Mesendoderm (in vitro differentiated cells): ENCODE data around the gene IL12B.

Experiments
- DNase-seq: peaks from one replicate; pipeline ENCODE4 v3.0.0; 2013
- H2AK5ac ChIP-seq: 2 replicates; pipeline ENCODE4 v1.6.1; 2013; ENCODE audit warnings: low read length, inconsistent platforms
- H2BK120ac ChIP-seq: 2 replicates; pipeline ENCODE4 v1.6.1; 2013; ENCODE audit warnings: low read depth, mild to moderate bottlenecking, low read length, moderate library complexity, mixed read lengths
- H2BK15ac ChIP-seq: replicated peaks from 2 replicates; pipeline ENCODE4 v1.6.1; 2013; ENCODE audit warnings: low read depth, mild to moderate bottlenecking, moderate library complexity
- H2BK5ac ChIP-seq: 2 replicates; pipeline ENCODE4 v1.6.1; 2013; ENCODE audit warnings: low read length, inconsistent platforms
- H3K18ac ChIP-seq: 2 replicates; pipeline ENCODE4 v1.6.1; 2013; ENCODE audit warnings: mild to moderate bottlenecking, low read length, mixed read lengths
- H3K23ac ChIP-seq: one replicate; pipeline ENCODE4 v1.6.1; 2013; ENCODE audit warnings: low read length
- H3K27ac ChIP-seq: 2 replicates; pipeline ENCODE4 v1.5.1; 2013; ENCODE audit warnings: low read depth, mild to moderate bottlenecking, inconsistent platforms, low read length, moderate library complexity
- H3K27me3 ChIP-seq: 2 replicates; pipeline ENCODE4 v1.6.1; 2013; ENCODE audit warnings: low read length, control low read depth, mild to moderate bottlenecking, inconsistent platforms; ENCODE audit not compliant: insufficient read depth, poor library complexity
- H3K36me3 ChIP-seq: 2 replicates; pipeline ENCODE4 v1.6.1; 2013; ENCODE audit warnings: low read length, inconsistent platforms; ENCODE audit not compliant: control insufficient read depth, insufficient read depth
- H3K4ac ChIP-seq: one replicate; pipeline ENCODE4 v1.6.1; 2013; ENCODE audit warnings: low read depth, mild to moderate bottlenecking, low read length, moderate library complexity
- H3K4me1 ChIP-seq: 2 replicates; pipeline ENCODE4 v1.6.1; 2013; ENCODE audit warnings: low read depth, low read length, inconsistent platforms; ENCODE audit not compliant: control insufficient read depth
- H3K4me2 ChIP-seq: 2 replicates; pipeline ENCODE4 v1.6.1; 2013; ENCODE audit warnings: low read length
- H3K4me3 ChIP-seq: 2 replicates; pipeline ENCODE4 v1.5.1; 2013; ENCODE audit warnings: mild to moderate bottlenecking, low read length
- H3K56ac ChIP-seq: one replicate; pipeline ENCODE4 v1.6.1; 2013; ENCODE audit warnings: low read length
- H3K79me1 ChIP-seq: 2 replicates; pipeline ENCODE4 v1.6.1; 2013; ENCODE audit warnings: low read length, inconsistent platforms
- H3K79me2 ChIP-seq: 2 replicates; pipeline ENCODE4 v1.6.1; 2013; ENCODE audit warnings: mild to moderate bottlenecking, low read length; ENCODE audit not compliant: control insufficient read depth, insufficient read depth
- H3K9ac ChIP-seq: 2 replicates; pipeline ENCODE4 v1.6.1; 2013; ENCODE audit warnings: low read length, inconsistent platforms
- H4K5ac ChIP-seq: one replicate; pipeline ENCODE4 v1.6.1; 2013; ENCODE audit warnings: low read length
- H4K8ac ChIP-seq: one replicate; pipeline ENCODE4 v1.6.1; 2013; ENCODE audit warnings: low read depth, mild to moderate bottlenecking, control low read depth, low read length, moderate library complexity
- WGBS: extraction: QIAGEN DNeasy Blood & Tissue Kit; methylation state at CpG from one replicate; pipeline ENCODE4 v1.1.7; 2013; ENCODE audit warnings: low lambda C conversion rate, missing lambda C conversion rate; ENCODE audit not compliant: insufficient coverage; ENCODE audit errors: extremely low coverage; 5-methylcytosine and 5-hydroxymethylcytosine counted together

Gene IL12B

GRCh38 chr5:159319363-159319762, 10.9 kb downstream of the IL12B start:
- no peaks in the 10 kb centered on the region for H3K79me1 ChIP-seq
- no peak overlapping the region for H3K18ac ChIP-seq
- H4K5ac ChIP-seq: no peak overlapping the region
- no peak overlapping the region for H3K4me3 ChIP-seq
- H3K27ac ChIP-seq: no peak overlapping the region
- no peak overlapping the region for H3K56ac ChIP-seq
- H2BK15ac ChIP-seq: no peak overlapping the region
- no peak overlapping the region for H2AK5ac ChIP-seq
- no peak overlapping the region for H2BK5ac ChIP-seq
- no peaks in the 10 kb centered on the region for H3K4me1 ChIP-seq
- H3K4ac ChIP-seq: no peak overlapping the region
- H3K36me3 ChIP-seq: no peaks in the 10 kb centered on the region
- WGBS: no CpG with 5 or more reads among the region's 3 CpGs
- no peak overlapping the region for H2BK120ac ChIP-seq
- H3K79me2 ChIP-seq: no peaks in the 10 kb centered on the region
- H3K27me3 ChIP-seq: no peaks in the 10 kb centered on the region
- H3K9ac ChIP-seq: no peak overlapping the region
- no peak overlapping the region for H3K23ac ChIP-seq
- H3K4me2 ChIP-seq: no peak overlapping the region
- H4K8ac ChIP-seq: no peak overlapping the region
- no peak for DNase-seq

DNA sequence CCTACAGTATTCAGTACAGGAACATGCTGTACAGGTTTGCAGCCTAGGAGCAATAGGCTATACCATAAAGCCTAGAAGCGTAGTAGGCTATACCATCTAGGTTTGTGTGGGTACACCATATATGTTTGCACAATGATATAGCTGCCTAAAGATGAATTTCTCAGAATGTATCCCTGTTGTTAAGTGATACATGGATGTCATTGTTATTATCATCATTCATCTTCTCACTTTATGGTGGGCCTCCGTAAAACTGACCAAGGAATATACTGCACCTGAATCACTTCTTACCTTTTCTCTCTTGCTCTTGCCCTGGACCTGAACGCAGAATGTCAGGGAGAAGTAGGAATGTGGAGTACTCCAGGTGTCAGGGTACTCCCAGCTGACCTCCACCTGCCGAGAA, 11.8 kb downstream of the IL12B start:
- Histone ChIP-seq H3K4ac (no peak overlapping the region), H3K27ac (no peak overlapping the region), H2AK5ac (no peak overlapping the region), H3K79me2 (no peaks in the 10 kb centered on the region), H3K27me3 (no peaks in the 10 kb centered on the region), H4K5ac (no peak overlapping the region), H2BK120ac (no peak overlapping the region), H3K18ac (no peak overlapping the region), H3K4me3 (no peak overlapping the region), H3K56ac (no peak overlapping the region), H4K8ac (no peak overlapping the region), H2BK15ac (no peak overlapping the region), H3K4me2 (no peak overlapping the region), H3K79me1 (no peaks in the 10 kb centered on the region), H3K9ac (no peak overlapping the region), H3K4me1 (no peaks in the 10 kb centered on the region), H3K36me3 (no peaks in the 10 kb centered on the region), H2BK5ac (no peak overlapping the region), H3K23ac (no peak overlapping the region)
- DNase-seq: no peak
- no CpG with 5 or more reads among the region's 4 CpGs for WGBS

GRCh38 chr5:159317849-159318248, 12.4 kb downstream of the IL12B start:
- no peaks in the 10 kb centered on the region for H3K4me1 ChIP-seq
- H3K9ac ChIP-seq: no peak overlapping the region
- H3K79me2 ChIP-seq: no peaks in the 10 kb centered on the region
- no peak overlapping the region for H3K56ac ChIP-seq
- H3K4me3 ChIP-seq: no peak overlapping the region
- H4K5ac ChIP-seq: no peak overlapping the region
- no peak overlapping the region for H2BK120ac ChIP-seq
- no peak for DNase-seq
- no peak overlapping the region for H2BK15ac ChIP-seq
- WGBS: no CpG with 5 or more reads among the region's 2 CpGs
- no peak overlapping the region for H2BK5ac ChIP-seq
- H3K27ac ChIP-seq: no peak overlapping the region
- H3K36me3 ChIP-seq: no peaks in the 10 kb centered on the region
- no peaks in the 10 kb centered on the region for H3K27me3 ChIP-seq
- H3K4ac ChIP-seq: no peak overlapping the region
- no peak overlapping the region for H4K8ac ChIP-seq
- H3K23ac ChIP-seq: no peak overlapping the region
- H3K4me2 ChIP-seq: no peak overlapping the region
- H2AK5ac ChIP-seq: no peak overlapping the region
- H3K79me1 ChIP-seq: no peaks in the 10 kb centered on the region
- no peak overlapping the region for H3K18ac ChIP-seq

- H3K27me3 ChIP-seq: no peaks in the 10 kb centered on the region
- no peak overlapping the region for H3K4me3 ChIP-seq
- no peaks in the 10 kb centered on the region for H3K4me1 ChIP-seq
- no peaks in the 10 kb centered on the region for H3K79me2 ChIP-seq
- H3K36me3 ChIP-seq: no peaks in the 10 kb centered on the region
- H3K56ac ChIP-seq: no peak overlapping the region
- DNase-seq: peak; percentile 69
- no peak overlapping the region for H3K27ac ChIP-seq
- no peak overlapping the region for H3K9ac ChIP-seq
- no peak overlapping the region for H2BK5ac ChIP-seq
- H3K18ac ChIP-seq: no peak overlapping the region
- H4K8ac ChIP-seq: no peak overlapping the region
- WGBS: no CpG with 5 or more reads among the region's 9 CpGs
- H2AK5ac ChIP-seq: no peak overlapping the region
- no peak overlapping the region for H2BK15ac ChIP-seq
- no peak overlapping the region for H3K4me2 ChIP-seq
- no peak overlapping the region for H3K23ac ChIP-seq
- H4K5ac ChIP-seq: no peak overlapping the region
- no peak overlapping the region for H3K4ac ChIP-seq
- no peaks in the 10 kb centered on the region for H3K79me1 ChIP-seq
- H2BK120ac ChIP-seq: no peak overlapping the region
Measured at GRCh38 chr5:159316519-159317383, 13.5 kb downstream of the IL12B start.

- H3K23ac ChIP-seq: no peak overlapping the region
- H3K79me1 ChIP-seq: no peaks in the 10 kb centered on the region
- H2AK5ac ChIP-seq: no peak overlapping the region
- no peak overlapping the region for H3K4ac ChIP-seq
- no peak overlapping the region for H2BK120ac ChIP-seq
- no CpG with 5 or more reads among the region's 2 CpGs for WGBS
- no peak overlapping the region for H3K56ac ChIP-seq
- H3K27me3 ChIP-seq: no peaks in the 10 kb centered on the region
- no peak overlapping the region for H3K18ac ChIP-seq
- no peak overlapping the region for H4K5ac ChIP-seq
- H4K8ac ChIP-seq: no peak overlapping the region
- no peak overlapping the region for H3K4me2 ChIP-seq
- no peak overlapping the region for H3K27ac ChIP-seq
- no peak for DNase-seq
- H3K4me1 ChIP-seq: no peaks in the 10 kb centered on the region
- H3K9ac ChIP-seq: no peak overlapping the region
- H3K79me2 ChIP-seq: no peaks in the 10 kb centered on the region
- H3K36me3 ChIP-seq: no peaks in the 10 kb centered on the region
- no peak overlapping the region for H2BK5ac ChIP-seq
- H2BK15ac ChIP-seq: no peak overlapping the region
- H3K4me3 ChIP-seq: no peak overlapping the region
Measured at GRCh38 chr5:159313197-159313596, 17.1 kb downstream of the IL12B start.

- Histone ChIP-seq H2AK5ac (no peak overlapping the region), H2BK15ac (no peak overlapping the region), H4K8ac (no peak overlapping the region), H2BK120ac (no peak overlapping the region), H3K4ac (no peak overlapping the region), H3K27ac (no peak overlapping the region), H4K5ac (no peak overlapping the region), H3K27me3 (no peaks in the 10 kb centered on the region), H3K4me1 (no peaks in the 10 kb centered on the region), H3K4me2 (no peak overlapping the region), H3K36me3 (no peaks in the 10 kb centered on the region), H3K23ac (no peak overlapping the region), H3K56ac (no peak overlapping the region), H3K79me1 (no peaks in the 10 kb centered on the region), H3K9ac (no peak overlapping the region), H3K79me2 (no peaks in the 10 kb centered on the region), H2BK5ac (no peak overlapping the region), H3K18ac (no peak overlapping the region), H3K4me3 (no peak overlapping the region)
- no CpG with 5 or more reads among the region's 7 CpGs for WGBS
- no peak for DNase-seq
Measured at GRCh38 chr5:159311063-159311462, 19.2 kb downstream of the IL12B start.
